Activated CD4-positive, alpha-beta T cell treated with anti-CD3 and anti-CD28 coated beads for 4 hours (primary cell): ENCODE results near the gene CAMTA1.
"Not testable (repeated sequence)": the region's sequence is repeated elsewhere in the genome, so short reads cannot be mapped to it uniquely, and the experiment has no call there.

Experiments
- DNase-seq, 2 donors: peaks; one replicate each; pipeline ENCODE4 v3.0.0-alpha.2; 2020

CAMTA1 gene

GRCh38 chr1:7406641-7407543 lies 621.6 kb downstream of the CAMTA1 start:
- no peak for DNase-seq

DNA sequence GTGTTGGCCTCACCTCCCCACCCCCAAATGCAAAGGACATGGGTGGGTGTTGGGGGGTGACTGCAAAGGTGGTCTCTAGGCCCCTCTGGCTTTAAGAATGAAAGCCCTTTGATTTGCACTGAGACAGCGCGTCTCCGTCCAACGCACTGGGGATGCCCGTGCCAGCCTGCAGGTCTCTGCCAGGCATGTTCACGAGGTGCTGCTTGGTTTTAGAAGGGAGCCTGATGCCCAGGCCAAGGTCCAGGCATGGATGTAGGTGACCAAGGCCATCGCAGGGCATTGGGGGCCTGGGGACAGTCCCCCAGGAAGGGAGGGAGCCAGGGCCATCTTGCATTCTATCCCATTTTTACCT lies 622.3 kb downstream of the CAMTA1 start:
- DNase-seq: no peak

GRCh38 chr1:7407980-7408770 lies 622.9 kb downstream of the CAMTA1 start:
- DNase-seq: no peak

GRCh38 chr1:7408771-7409150 lies 623.5 kb downstream of the CAMTA1 start:
- DNase-seq: no peak

GRCh38 chr1:7409278-7409677 lies 624.0 kb downstream of the CAMTA1 start:
- no peak for DNase-seq

DNA sequence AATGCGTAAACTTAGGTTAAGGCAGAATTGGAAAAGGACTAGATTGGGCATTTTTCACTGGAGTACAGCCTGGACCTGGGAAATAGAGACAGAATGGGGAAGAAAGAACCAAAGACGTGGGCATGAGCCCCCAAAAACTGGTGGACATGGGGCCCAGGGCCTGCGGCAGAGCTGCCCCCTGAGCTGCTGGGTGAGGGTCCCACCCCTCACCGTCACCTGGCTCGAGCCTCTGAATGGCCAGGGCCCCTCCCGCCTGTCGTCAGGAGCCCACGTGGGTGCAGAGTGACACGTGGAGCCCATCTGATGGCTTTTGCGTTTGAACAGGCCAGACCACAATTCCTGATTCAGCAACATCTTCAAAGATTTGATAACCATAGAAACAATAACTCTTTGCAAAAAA lies 624.9 kb downstream of the CAMTA1 start:
- DNase-seq: no peak

DNA sequence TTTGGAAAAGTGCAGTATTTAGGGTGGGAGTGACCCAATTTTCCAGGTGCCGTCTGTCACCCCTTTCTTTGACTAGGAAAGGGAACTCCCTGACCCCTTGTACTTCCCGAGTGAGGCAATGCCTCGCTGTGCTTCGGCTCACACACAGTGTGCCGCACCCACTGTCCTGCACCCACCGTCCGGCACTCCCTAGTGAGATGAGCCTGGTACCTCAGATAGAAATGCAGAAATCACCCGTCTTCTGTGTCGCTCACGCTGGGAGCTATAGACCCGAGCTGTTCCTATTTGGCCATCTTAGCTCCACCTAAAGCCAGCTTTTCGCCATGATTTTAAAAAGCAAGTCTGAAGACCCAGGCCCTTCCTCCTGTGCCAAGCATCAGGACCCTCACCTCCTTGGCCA lies 632.4 kb downstream of the CAMTA1 start:
- DNase-seq: not testable (repeated sequence)

GRCh38 chr1:7418442-7419080 lies 633.3 kb downstream of the CAMTA1 start:
- DNase-seq: no peak

DNA sequence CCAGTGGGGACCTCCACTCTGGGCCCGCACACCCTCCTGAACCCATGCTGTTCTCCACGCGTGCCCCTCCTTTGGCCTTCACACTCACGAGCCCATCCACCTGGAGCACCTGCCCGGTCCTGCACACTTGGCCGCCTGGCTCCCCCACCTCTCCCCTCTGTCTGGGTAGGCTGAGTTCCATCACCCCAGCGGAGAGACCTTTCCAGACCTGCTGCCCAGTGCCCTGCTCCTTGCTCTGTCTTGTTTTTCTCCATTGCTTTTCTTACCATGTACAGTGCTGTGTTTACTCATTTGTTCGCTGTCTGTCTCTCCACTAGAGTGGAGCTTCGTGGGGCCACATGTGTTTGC lies 634.8 kb downstream of the CAMTA1 start:
- DNase-seq: no peak

DNA sequence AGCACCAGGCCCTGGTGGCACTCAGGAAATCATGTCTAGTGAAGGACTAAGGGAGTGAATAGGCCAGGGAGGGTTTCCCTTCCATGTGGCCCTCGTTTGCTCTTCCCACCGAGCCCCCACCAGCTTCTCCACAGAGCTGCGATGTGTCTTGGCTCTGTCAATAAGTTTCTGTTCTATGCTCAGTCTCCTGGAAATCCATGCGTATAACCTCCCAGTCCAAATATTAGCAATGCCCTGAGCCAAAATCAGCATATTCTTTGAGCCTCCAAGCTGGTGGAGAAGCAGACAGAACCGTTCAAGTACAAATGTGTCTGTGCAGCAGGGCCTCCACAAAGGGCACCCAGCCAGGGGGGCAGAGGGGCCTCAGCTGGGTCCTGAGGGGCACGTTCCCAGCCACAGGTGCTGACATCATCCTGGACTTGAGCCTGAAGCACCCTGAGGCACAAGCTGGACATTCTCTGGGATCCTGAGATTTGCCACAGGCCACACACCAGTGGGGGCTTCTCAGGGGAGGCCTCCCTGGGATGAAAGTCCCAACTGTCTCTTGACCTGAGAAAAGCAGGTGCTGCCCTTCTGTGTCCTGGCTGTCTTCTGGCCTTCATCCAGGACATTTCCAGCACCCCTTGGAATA lies 635.3 kb downstream of the CAMTA1 start:
- DNase-seq: no peak

DNA sequence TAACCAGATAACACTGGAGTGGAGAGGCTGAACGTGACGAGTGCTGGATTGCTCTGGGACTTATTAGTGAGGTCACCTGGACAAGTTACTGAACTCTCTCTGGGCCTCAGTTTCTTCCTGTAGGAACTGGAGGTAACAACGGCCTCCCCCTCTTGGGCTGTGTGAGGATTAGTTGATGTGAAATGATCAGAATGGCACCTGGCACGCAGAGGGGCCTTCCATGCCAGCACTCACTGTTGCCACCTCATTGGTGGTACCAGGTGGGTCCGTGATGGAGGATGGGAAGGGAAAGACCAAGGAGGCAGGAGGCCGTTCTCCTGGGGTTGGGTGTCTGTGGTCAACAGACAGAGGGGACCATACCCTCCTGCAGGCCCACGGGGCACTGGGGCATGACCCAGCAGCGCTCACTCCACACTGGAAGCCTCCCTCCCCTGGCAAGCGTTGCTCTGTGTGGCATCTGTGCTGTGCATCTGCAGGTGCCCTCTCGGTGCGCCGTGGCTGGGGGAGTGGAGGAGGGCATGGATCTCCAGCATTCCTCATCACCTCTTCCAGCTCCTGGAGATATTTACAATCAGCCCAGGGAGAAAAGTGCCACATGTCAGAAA lies 636.3 kb downstream of the CAMTA1 start:
- no peak for DNase-seq

- no peak for DNase-seq
Measured at GRCh38 chr1:7422081-7422480, 636.8 kb downstream of the CAMTA1 start.

DNA sequence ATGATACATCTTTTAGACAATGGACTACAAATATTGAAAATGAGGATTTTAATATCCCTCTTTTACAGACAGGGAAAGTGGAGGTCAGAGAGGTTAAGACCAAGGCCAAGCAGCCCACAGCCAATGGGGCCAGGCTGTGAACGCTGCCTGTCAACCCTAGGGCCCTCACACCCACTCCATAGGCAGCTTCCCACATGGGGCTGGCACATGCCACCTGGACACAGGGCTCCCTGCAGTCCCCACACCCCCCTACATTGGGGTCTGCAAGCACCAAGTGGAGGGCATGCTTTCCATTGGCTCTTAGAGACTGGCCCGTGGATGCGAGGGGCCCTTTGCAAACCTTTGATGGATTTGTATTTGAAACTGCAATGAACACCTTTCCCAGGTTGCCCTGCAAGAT lies 637.3 kb downstream of the CAMTA1 start:
- no peak for DNase-seq

DNA sequence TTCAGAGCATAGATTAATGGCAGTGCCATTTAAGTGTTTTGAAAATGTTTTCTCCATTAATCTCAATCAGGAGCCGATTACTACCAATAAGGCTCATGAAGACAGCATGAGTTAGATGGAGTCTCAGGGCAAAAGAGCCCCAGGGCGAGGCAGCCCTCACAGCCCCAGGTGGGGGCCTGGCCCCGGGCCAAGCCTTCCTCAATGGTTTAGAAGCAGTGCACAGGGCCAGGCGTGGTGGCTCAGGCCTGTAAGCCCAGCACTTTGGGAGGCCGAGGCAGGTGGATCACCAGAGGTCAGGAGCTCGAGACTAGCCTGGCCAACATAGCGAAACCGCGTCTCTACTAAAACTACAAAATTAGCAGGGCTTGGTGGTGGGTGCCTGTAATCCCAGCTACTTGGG lies 637.7 kb downstream of the CAMTA1 start:
- DNase-seq: no peak

DNA sequence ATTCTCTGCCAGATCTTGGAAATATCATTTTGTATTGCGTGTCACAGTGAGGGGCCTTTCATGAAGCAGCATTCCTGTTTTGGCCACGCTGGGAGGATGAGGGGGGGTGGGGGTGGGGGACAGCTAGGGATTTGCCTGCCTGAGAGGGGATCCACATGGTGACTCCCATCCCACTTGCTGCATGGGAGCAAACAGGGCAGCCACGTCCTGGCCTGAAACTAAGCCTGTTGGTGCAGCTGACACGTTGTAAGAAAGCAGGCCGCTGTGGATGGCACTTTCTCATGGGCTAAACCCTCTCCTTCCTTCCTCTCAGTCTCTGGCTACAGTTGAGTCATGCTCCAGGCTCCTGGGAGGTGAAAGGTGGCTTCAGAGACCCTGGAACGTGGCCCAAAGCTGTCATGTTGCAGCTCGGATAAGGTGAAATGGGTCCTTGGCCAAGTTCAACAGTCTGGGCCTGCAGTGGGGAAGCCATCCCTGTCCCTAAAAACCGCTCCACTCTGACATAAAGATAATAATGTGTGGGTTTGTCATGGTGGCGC lies 639.2 kb downstream of the CAMTA1 start:
- DNase-seq: no peak

GRCh38 chr1:7425229-7425628 lies 640.0 kb downstream of the CAMTA1 start:
- DNase-seq: no peak

GRCh38 chr1:7425771-7426170 lies 640.5 kb downstream of the CAMTA1 start:
- DNase-seq: no peak

GRCh38 chr1:7426780-7427604 lies 641.7 kb downstream of the CAMTA1 start:
- no peak for DNase-seq

DNA sequence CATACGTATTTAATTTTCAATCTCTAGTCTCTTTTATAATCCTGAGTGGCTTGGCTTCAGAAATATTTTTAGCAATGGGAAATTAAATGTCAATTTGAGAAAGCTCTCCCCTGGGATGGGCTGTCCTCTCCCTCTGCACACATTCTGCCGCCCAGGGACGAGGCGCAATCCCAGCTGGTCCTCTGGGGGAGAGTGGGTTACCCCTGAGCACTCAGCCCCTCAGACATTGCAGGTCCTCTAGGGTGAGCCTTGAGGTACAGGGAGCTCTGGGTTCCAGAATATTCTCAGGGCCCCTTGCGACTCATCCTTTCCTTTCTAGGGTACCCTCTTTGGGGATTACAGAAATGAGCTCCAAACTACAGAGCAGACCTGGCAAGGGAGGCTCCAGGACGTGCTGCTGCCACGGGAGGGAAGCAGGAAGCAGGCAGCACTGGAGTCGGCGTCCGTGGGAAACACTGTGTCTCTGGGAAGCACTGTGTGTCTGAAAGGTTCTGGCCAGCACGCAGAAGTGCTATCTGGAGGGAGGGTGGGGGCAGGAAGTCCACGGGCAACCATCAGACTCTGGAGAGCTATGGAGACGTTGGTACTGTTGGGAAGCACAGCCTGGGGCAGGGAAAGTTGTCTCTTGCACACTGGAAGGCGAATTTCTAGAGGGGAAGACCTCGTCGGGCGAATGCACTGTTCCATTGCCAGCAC lies 642.5 kb downstream of the CAMTA1 start:
- DNase-seq: no peak

DNA sequence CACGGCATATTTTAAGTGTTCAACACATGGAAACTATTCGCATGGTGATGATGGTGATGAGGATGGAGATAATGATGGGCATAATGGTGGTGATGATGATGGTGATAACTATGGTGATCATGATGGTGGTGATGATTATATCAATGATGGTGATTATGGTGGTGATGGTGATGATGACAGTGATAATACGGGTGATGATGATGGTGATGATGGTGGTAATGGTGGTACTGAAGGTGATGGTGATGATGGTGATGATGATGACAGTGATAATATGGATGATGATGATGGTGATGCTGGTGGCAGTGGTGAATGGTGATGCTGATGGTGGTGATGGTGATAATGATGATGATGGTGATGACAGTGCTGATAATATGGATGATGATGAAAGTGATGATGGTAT lies 644.0 kb downstream of the CAMTA1 start:
- no peak for DNase-seq

DNA sequence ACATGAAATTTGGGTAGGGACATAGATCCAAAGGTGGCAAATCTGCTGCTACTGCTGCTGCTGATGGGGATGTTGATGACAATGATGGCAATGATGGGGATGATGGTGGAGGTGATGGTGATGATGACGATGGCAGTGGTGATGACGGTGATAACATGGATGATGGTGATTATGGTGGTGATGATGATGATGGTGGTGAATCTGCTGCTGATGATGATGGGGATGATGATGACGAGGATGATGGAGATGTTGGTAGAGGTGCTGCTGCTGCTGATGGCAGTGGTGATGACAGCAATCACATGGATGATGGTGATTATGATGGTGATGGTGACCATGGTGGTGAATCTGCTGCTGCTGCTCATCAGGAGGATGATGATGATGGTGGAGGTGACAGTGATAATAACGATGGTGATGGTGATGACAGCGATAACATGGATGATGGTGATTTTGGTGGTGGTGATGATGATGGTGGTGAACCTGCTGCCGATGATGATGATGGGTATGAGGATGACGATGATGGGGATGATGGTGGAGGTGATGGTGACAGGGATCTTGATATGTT lies 644.9 kb downstream of the CAMTA1 start:
- DNase-seq: no peak
